ENCODE measurements around the gene CAST. TPM values are rescaled to one million over a fixed set of nuclear protein-coding genes. Genes with fewer than 3 reads are reported as not detected.

Gene CAST
- total RNA-seq, 2 experiments from 2014 or later, result 40.5 to 90.1 TPM

DNA sequence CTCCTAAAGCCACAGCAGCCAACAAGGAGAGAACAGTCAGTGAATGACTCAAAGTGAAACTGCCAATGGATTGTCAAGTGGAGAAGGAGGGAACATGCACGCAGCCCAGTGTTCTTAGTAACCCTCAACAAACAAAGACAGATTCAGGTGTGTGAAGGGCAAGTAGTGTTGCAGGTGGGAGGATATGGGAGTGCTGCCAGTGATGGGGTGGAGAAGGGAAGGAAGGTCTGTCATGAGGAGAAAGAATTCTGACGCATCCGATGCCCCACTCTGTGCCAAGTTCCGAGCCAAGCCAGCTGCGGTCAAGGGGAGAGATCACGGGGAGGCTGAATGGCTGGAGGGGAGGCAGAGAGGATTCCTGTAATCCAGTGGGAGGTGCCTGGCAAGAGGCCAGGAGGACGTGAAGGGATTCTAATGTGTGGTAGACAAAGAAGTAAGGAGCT is 56.5 kb downstream of the CAST start:
- no peak overlapping the region for H3K4me3 ChIP-seq (ENCODE audit: low read depth, low read length, poor library complexity, severe bottlenecking)
- H2AFZ ChIP-seq (ENCODE audit: low read length), result no peak overlapping the region
- ChIA-PET POLR2A (interaction anchor here (0.8 kb wide), 1 partner anchor 10 kb away, joined by 3 read pairs; no protein-coding TSS in a partner anchor), CTCF (ENCODE audit: unreplicated experiment) (no interaction called here)
- H3K27ac ChIP-seq (ENCODE audit: low read depth, low read length, poor library complexity, severe bottlenecking), result no peak overlapping the region
- no peaks in the 10 kb centered on the region for H3K9me3 ChIP-seq (ENCODE audit: low read length)
- intact Hi-C loops (cut with micrococcal nuclease; ENCODE audit: unreplicated experiment), result no loop called here
- H3K36me3 ChIP-seq (ENCODE audit: insufficient read depth, low read length), result no peaks in the 10 kb centered on the region
- H3K4me2 ChIP-seq (ENCODE audit: low read length), result no peak overlapping the region
- TF ChIP-seq, protein P1, sequence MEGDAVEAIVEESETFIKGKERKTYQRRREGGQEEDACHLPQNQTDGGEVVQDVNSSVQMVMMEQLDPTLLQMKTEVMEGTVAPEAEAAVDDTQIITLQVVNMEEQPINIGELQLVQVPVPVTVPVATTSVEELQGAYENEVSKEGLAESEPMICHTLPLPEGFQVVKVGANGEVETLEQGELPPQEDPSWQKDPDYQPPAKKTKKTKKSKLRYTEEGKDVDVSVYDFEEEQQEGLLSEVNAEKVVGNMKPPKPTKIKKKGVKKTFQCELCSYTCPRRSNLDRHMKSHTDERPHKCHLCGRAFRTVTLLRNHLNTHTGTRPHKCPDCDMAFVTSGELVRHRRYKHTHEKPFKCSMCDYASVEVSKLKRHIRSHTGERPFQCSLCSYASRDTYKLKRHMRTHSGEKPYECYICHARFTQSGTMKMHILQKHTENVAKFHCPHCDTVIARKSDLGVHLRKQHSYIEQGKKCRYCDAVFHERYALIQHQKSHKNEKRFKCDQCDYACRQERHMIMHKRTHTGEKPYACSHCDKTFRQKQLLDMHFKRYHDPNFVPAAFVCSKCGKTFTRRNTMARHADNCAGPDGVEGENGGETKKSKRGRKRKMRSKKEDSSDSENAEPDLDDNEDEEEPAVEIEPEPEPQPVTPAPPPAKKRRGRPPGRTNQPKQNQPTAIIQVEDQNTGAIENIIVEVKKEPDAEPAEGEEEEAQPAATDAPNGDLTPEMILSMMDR (conservative IDR thresholded peaks at IDR 0.05; ENCODE audit: low read length), result no peak
- no peak for TF ChIP-seq EZH2phosphoT487 (IDR thresholded peaks at IDR 0.05; ENCODE audit: borderline replicate concordance, low read depth, low read length)
- BruUV-seq (replicated peaks), result no TSS peak
- no peaks in the 10 kb centered on the region for H3K9me2 ChIP-seq (ENCODE audit: insufficient read depth, low read length)
- H3K79me2 ChIP-seq (ENCODE audit: insufficient read depth, low read depth, low read length), result no peaks in the 10 kb centered on the region
- H4K20me1 ChIP-seq (ENCODE audit: insufficient read depth, low read length), result no peaks in the 10 kb centered on the region
- no peaks in the 10 kb centered on the region for H3K4me1 ChIP-seq (ENCODE audit: insufficient read depth, low read length, poor library complexity, severe bottlenecking)
- DNase-seq (ENCODE audit: low spot score), result no peak

DNA sequence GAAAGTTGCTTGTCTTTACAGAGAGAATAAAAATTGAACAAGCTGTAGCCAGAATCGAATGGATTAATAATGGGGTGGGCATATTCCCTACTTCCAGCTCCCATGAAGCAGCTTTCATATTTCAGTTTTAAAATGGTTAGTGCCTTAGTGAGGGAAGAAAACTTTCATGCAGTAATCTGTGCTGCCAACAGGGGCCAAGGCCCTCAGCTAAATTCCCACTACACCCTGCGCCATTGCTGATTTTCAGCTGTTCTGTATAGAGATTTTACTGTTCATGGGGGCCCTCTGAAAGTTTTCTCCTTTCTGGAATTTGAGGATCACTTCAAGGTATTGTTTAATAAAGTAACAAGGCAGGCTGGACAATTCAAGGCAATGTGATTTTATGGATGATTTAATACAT is 58.2 kb downstream of the CAST start:
- Histone ChIP-seq H3K36me3 (ENCODE audit: insufficient read depth, low read length) (no peaks in the 10 kb centered on the region), H4K20me1 (ENCODE audit: insufficient read depth, low read length) (no peaks in the 10 kb centered on the region), H3K79me2 (ENCODE audit: insufficient read depth, low read depth, low read length) (no peaks in the 10 kb centered on the region), H3K9me2 (ENCODE audit: insufficient read depth, low read length) (no peaks in the 10 kb centered on the region), H3K4me3 (ENCODE audit: low read depth, low read length, poor library complexity, severe bottlenecking) (no peak overlapping the region), H3K9me3 (ENCODE audit: low read length) (no peaks in the 10 kb centered on the region), H3K27ac (ENCODE audit: low read depth, low read length, poor library complexity, severe bottlenecking) (no peak overlapping the region), H3K4me2 (ENCODE audit: low read length) (no peak overlapping the region), H3K4me1 (ENCODE audit: insufficient read depth, low read length, poor library complexity, severe bottlenecking) (no peaks in the 10 kb centered on the region), H2AFZ (ENCODE audit: low read length) (no peak overlapping the region)
- TF ChIP-seq, protein P1 (conservative IDR thresholded peaks at IDR 0.05; ENCODE audit: low read length), result 0 out of 2 replicates have a peak, but pooled peaks have one; percentile 25
- TF ChIP-seq EZH2phosphoT487 (IDR thresholded peaks at IDR 0.05; ENCODE audit: borderline replicate concordance, low read depth, low read length), result no peak
- no TSS peak for BruUV-seq (replicated peaks)
- CTCF ChIA-PET (ENCODE audit: unreplicated experiment), result no interaction called here
- intact Hi-C loops (cut with micrococcal nuclease; ENCODE audit: unreplicated experiment), result no loop called here
- POLR2A ChIA-PET, result interaction anchor here (0.6 to 0.7 kb wide), 2 partner anchors 11 to 242 kb away, joined by 3 read pairs; no protein-coding TSS in a partner anchor
- no peak for DNase-seq (ENCODE audit: low spot score)

DNA sequence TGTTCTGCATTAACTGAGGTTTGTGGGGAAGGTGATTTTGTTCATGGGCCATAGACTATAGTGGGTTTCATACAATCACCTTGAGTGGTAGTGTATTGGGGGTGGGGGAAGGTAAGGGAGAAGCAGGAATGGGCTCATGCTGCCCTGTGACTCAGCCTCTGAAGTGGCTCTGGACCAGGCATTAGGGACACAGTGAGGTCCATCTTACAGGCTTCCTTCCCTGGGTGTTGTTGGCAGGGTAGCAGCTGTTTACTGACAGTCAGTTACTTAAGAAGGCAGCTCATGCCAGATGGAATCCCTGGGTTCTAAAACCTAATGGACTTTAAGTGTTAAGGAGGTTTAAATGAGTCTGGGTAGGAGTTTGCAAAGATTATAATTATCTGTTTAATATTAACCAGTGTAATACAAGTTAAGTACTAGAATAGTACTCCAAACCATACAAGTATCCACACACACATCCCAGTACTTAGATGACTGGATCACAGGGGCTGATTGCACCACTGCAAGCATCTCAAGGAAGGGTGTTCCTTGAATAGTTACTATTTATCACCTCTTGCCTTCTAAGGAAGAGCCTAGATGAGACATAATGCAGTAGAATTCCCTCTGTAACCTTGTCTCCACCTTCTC is 59.3 kb downstream of the CAST start:
- no peak overlapping the region for H3K4me2 ChIP-seq (ENCODE audit: low read length)

More for the DNA sequence above, 59.3 kb downstream of the CAST start:
- H3K4me1 ChIP-seq (ENCODE audit: insufficient read depth, low read length, poor library complexity, severe bottlenecking), result no peaks in the 10 kb centered on the region
- H3K27ac ChIP-seq (ENCODE audit: low read depth, low read length, poor library complexity, severe bottlenecking), result no peak overlapping the region
- no peak overlapping the region for H2AFZ ChIP-seq (ENCODE audit: low read length)
- H3K9me3 ChIP-seq (ENCODE audit: low read length), result no peaks in the 10 kb centered on the region
- H4K20me1 ChIP-seq (ENCODE audit: insufficient read depth, low read length), result no peaks in the 10 kb centered on the region
- H3K4me3 ChIP-seq (ENCODE audit: low read depth, low read length, poor library complexity, severe bottlenecking), result no peak overlapping the region
- intact Hi-C loops (cut with micrococcal nuclease; ENCODE audit: unreplicated experiment), result no loop called here
- no peaks in the 10 kb centered on the region for H3K79me2 ChIP-seq (ENCODE audit: insufficient read depth, low read depth, low read length)
- ChIA-PET POLR2A (interaction anchor here (0.6 to 1.3 kb wide), 3 partner anchors 11 to 1768 kb away, joined by 3 to 4 read pairs (median 3); no protein-coding TSS in a partner anchor), CTCF (ENCODE audit: unreplicated experiment) (no interaction called here)
- no TSS peak for BruUV-seq (replicated peaks)
- no peaks in the 10 kb centered on the region for H3K36me3 ChIP-seq (ENCODE audit: insufficient read depth, low read length)
- TF ChIP-seq EZH2phosphoT487 (IDR thresholded peaks at IDR 0.05; ENCODE audit: borderline replicate concordance, low read depth, low read length), result no peak
- TF ChIP-seq, protein P1 (conservative IDR thresholded peaks at IDR 0.05; ENCODE audit: low read length), result no peak
- no peak for DNase-seq (ENCODE audit: low spot score)
- H3K9me2 ChIP-seq (ENCODE audit: insufficient read depth, low read length), result no peaks in the 10 kb centered on the region

Measured in OCI-LY7 (cell line).